Non-pigmented ciliary epithelial cell (primary cell): ENCODE data around the gene SHISA2.
A peak's percentile ranks its signal among the peaks of the same experiment; 100 is the strongest.

Experiments used
- DNase-seq: peaks from one replicate; pipeline ENCODE4 v3.0.0-alpha.2; 2010; ENCODE audit warnings: low read depth

SHISA2 gene

GRCh38 chr13:26047040-26047439 lies 4.8 kb downstream of the SHISA2 start:
- DNase-seq = no peak

GRCh38 chr13:26046639-26047038 lies 5.2 kb downstream of the SHISA2 start:
- no peak for DNase-seq

- DNase-seq = no peak
Observed at GRCh38 chr13:26045142-26045541, 6.7 kb downstream of the SHISA2 start.

GRCh38 chr13:26042785-26043184 lies 9.0 kb downstream of the SHISA2 start:
- no peak for DNase-seq

GRCh38 chr13:26041444-26041843 lies 10.4 kb downstream of the SHISA2 start:
- no peak for DNase-seq

GRCh38 chr13:26038931-26039475 lies 12.8 kb downstream of the SHISA2 start:
- DNase-seq = no peak

- DNase-seq = no peak
Observed at GRCh38 chr13:26037302-26037701, 14.5 kb downstream of the SHISA2 start.

GRCh38 chr13:26036383-26036782 lies 15.4 kb downstream of the SHISA2 start:
- no peak for DNase-seq

GRCh38 chr13:26034018-26034417 lies 17.8 kb downstream of the SHISA2 start:
- DNase-seq = no peak

GRCh38 chr13:26030331-26030730 lies 21.5 kb downstream of the SHISA2 start:
- no peak for DNase-seq

- DNase-seq = no peak
Observed at GRCh38 chr13:26029581-26030136, 22.2 kb downstream of the SHISA2 start.

- no peak for DNase-seq
Observed at GRCh38 chr13:26026211-26026610, 25.6 kb downstream of the SHISA2 start.

- DNase-seq = no peak
Observed at GRCh38 chr13:26025771-26026170, 26.0 kb downstream of the SHISA2 start.

- no peak for DNase-seq
Observed at GRCh38 chr13:26025196-26025595, 26.6 kb downstream of the SHISA2 start.

- DNase-seq = no peak
Observed at GRCh38 chr13:26024558-26024957, 27.3 kb downstream of the SHISA2 start.

- DNase-seq = no peak
Observed at GRCh38 chr13:26022538-26023292, 29.1 kb downstream of the SHISA2 start.

GRCh38 chr13:26021956-26022355 lies 29.9 kb downstream of the SHISA2 start:
- DNase-seq = no peak

GRCh38 chr13:26021516-26021915 lies 30.3 kb downstream of the SHISA2 start:
- no peak for DNase-seq

GRCh38 chr13:26020891-26021290 lies 30.9 kb downstream of the SHISA2 start:
- DNase-seq = no peak

- peak; percentile 54 for DNase-seq
Observed at GRCh38 chr13:26019881-26020870, 31.6 kb downstream of the SHISA2 start.

GRCh38 chr13:26019251-26019650 lies 32.6 kb downstream of the SHISA2 start:
- no peak for DNase-seq

GRCh38 chr13:26017932-26018665 lies 33.7 kb downstream of the SHISA2 start:
- no peak for DNase-seq
